Activated CD8-positive, alpha-beta T cell treated with anti-CD3 and anti-CD28 coated beads, Interleukin-2, amount 10 ng/mL, durations not matched to agents 7 days and 5 days (primary cell): Measurements from ENCODE around the gene MSTO1. TPM values are rescaled to one million over a fixed set of nuclear protein-coding genes. Genes with fewer than 3 reads are reported as not detected.
"Not testable (repeated sequence)": the region's sequence is repeated elsewhere in the genome, so short reads cannot be mapped to it uniquely, and the experiment has no call there.

Source experiments
- ATAC-seq: fragments of 150-1000 bp; cut with Tn5 transposase; one replicate; pipeline ENCODE4 v1.10.0; 2021; ENCODE audit warnings: moderate library complexity
- CTCF ChIA-PET: fragments of 350-600 bp; sonication (Branson Sonifier 250); formaldehyde crosslinking; loops from one replicate; lab custom pipeline; 2021; ENCODE audit warnings: antibody characterized with exemption; lab: Charles Lee
- POLR2A ChIA-PET: fragments of 350-600 bp; sonication (Branson Sonifier 250); formaldehyde crosslinking; loops from one replicate; lab custom pipeline; 2021; ENCODE audit warnings: antibody characterized with exemption; lab: Charles Lee
- DNase-seq: peaks from one replicate; pipeline ENCODE4 v3.0.0-alpha.2; 2020
- H3K27ac Mint-ChIP-seq: one replicate; pipeline ENCODE4 v1.8.0; 2021; ENCODE audit warnings: mild to moderate bottlenecking, mixed read lengths
- H3K27me3 Mint-ChIP-seq: one replicate; pipeline ENCODE4 v1.8.0; 2021; ENCODE audit warnings: low read depth, mixed read lengths
- H3K36me3 Mint-ChIP-seq: one replicate; pipeline ENCODE4 v1.8.0; 2021; ENCODE audit warnings: low read depth, mixed read lengths
- H3K4me1 Mint-ChIP-seq: one replicate; pipeline ENCODE4 v1.8.0; 2021; ENCODE audit warnings: low read depth, mixed read lengths
- H3K4me3 Mint-ChIP-seq: one replicate; pipeline ENCODE4 v1.8.0; 2021; ENCODE audit warnings: mild to moderate bottlenecking, mixed read lengths
- H3K9me3 Mint-ChIP-seq: one replicate; pipeline ENCODE4 v1.8.0; 2022; ENCODE audit warnings: mixed read lengths; ENCODE audit not compliant: insufficient read depth
- total RNA-seq, 2 experiments: library from RNA; stranded (reverse); gene quantifications; one replicate each; pipeline ENCODE4 v1.2.3, GENCODE V29; 2021

The MSTO1 gene
- 10 to 100 TPM; 61.2 to 61.6 TPM for total RNA-seq

DNA sequence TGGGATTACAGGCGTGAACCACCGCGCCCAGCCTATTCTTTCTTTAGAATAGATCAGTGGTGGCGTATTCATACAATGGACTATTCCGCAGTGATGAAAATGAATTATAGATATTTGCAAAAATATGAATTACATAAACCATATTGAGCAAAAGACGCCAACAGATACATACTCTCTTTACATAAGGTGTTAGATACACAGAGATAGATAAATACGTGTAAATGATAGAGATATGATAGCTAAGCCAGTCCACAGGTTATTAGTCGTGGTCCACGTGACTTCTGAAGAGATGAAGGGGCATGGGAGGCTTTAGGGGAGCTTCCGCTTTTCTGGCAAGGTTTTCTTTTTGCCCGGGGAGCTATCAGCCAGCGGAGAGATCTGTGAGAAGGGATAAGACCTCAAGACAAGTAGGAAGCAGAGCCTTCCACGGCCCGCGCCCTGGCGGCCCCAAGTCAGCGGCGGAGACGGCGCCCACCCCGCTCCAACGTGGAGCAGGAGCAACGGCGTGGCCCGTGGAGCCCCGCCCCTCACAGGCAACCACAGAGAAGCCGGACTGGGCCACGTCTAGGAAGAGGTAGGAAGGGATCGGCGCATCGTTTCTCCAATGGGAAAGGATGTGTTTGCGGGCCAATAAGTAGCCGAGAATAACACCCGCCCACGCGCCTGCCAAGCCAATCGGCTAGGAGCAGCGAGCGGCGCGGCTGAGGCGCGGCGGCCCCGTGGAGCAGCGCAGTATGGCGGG lies at the start of gene MSTO1:
Gene MSTO1, plus strand, starts transcription at position 704 of the 742 bp plus-strand sequence. Its CDS starts 31 bp downstream, at position 735.
- Mint-ChIP-seq H3K4me1 (peaks cover 8% of the 10 kb centered on the region), H3K36me3 (peaks cover 12% of the 10 kb centered on the region), H3K27me3 (no peaks in the 10 kb centered on the region), H3K27ac (peak within 1 kb of the TSS; percentile 84), H3K4me3 (peak within 1 kb of the TSS; percentile 87), H3K9me3 (no peaks in the 10 kb centered on the region)
- ATAC-seq: peak; percentile 98
- ChIA-PET POLR2A (interaction anchor here (0.6 to 0.7 kb wide), 2 partner anchors 11 to 1632 kb away, joined by 3 read pairs; partner anchors contain the start of gene JTB), CTCF (interaction anchor here (0.8 to 1.0 kb wide), 2 partner anchors 11 to 31 kb away, joined by 3 read pairs; no protein-coding TSS in a partner anchor)
- peak; percentile 97 for DNase-seq

DNA sequence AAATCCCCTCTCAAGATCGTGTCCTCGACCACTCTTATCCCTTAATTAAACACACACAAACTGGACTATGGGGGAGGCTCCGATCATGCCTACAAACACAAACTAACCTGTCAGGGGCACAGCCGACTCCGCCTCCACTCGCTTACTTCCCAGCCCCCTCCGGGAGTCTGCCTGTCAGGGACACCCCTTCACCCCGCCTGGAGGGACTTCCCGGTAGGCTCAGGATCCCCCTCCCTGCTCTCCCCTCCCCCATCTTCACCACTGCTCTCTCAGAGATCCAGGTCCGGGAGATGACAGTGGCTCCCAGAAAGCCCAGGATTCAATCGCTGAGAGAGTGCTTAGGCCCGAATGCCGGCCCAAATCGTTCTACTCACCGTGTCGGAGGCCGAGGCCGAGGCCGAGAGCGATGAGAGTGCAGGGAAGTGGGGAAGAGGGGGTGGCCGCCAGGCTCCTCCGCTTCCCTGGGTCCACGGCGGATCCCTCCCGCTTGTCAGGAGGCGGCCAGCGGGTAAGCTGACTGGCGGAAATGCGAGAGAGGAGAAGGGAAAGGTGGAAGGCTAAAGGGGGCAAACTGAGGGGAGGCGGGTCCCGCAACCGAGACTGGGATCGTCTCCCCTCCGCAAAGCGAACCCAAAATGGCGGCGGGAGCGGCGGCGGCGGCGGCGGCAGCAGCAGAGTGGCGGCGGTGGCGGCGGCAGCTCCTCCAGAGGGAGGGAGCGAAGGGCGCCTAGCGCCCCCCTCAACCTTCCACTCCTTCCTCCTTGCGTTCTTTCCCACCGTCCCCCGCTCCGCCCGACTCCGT lies 48.0 kb upstream of the MSTO1 start:
- Mint-ChIP-seq H3K4me1 (peaks cover 51% of the 10 kb centered on the region), H3K36me3 (peaks cover 32% of the 10 kb centered on the region), H3K27ac (peak overlapping the region; percentile 99), H3K4me3 (peak overlapping the region; percentile 99)
- not testable (repeated sequence) for H3K27me3 Mint-ChIP-seq, H3K9me3 Mint-ChIP-seq
- CTCF ChIA-PET: interaction anchor here (0.7 to 2.2 kb wide), 2 partner anchors 122 to 311 kb away, joined by 3 to 5 read pairs; no protein-coding TSS in a partner anchor
- DNase-seq (peak; percentile 69), ATAC-seq (peak; percentile 44)
- POLR2A ChIA-PET: interaction anchor here (0.6 to 1.4 kb wide), 3 partner anchors 9 to 106 kb away, joined by 4 to 6 read pairs (median 5); no protein-coding TSS in a partner anchor

DNA sequence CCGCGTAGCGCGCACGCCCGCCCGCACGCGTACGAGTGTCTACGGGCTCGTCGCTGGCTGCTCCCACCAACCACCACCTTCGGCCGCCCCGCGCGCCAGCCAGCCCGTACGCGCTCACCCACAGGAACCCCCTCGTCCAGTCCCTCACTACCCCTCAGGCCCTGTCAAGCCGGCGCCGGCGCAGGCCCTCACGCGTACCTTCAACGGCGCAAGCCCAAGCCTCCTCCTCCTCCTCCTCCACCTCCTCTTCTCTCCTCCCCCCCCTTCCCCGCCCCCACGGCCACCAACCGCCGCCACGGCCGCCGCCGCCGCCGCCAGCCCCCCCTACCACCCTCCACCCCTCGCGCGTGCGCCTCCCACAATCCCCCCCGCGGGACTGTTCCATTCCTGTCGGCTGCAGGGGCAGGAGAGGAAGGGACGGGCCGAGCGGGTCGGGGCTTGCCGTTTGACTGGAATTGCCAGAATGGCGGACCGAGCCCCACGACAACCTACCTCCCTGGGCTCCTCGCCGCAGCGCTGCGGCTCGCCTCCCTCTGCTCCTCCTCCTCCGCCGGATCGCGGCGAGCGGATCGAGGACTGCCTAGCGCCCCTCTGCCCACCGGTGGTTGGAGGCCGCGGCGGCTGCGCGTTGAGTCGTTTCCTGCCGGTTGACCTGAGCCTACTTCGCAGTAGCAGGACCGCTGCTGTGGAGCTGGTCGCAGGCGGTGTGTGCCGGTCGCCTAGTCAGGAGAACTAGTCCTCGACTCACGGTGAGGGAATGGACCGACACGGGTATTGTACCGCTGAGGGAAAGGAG lies 47.2 kb upstream of the MSTO1 start, which contains the start of gene ASH1L:
Gene ASH1L, minus strand, starts transcription at position 223 of the 796 bp plus-strand sequence. CDS start 41,284 bp downstream, outside the sequence.
- no peaks in the 10 kb centered on the region for H3K9me3 Mint-ChIP-seq
- no peaks in the 10 kb centered on the region for H3K27me3 Mint-ChIP-seq
- ATAC-seq: peak; percentile 82
- ChIA-PET POLR2A (interaction anchor here (0.6 to 1.5 kb wide), 8 partner anchors 8 to 1164 kb away, joined by 3 to 18 read pairs (median 4); partner anchors contain the start of genes CLK2 and KRTCAP2), CTCF (interaction anchor here (0.7 to 2.2 kb wide), 2 partner anchors 123 to 312 kb away, joined by 3 to 5 read pairs; no protein-coding TSS in a partner anchor)
- H3K36me3 Mint-ChIP-seq: peaks cover 30% of the 10 kb centered on the region
- peaks cover 49% of the 10 kb centered on the region for H3K4me1 Mint-ChIP-seq
- H3K27ac Mint-ChIP-seq: peak within 1 kb of the TSS; percentile 99
- peak within 1 kb of the TSS; percentile 99 for H3K4me3 Mint-ChIP-seq
- DNase-seq: peak; percentile 93

DNA sequence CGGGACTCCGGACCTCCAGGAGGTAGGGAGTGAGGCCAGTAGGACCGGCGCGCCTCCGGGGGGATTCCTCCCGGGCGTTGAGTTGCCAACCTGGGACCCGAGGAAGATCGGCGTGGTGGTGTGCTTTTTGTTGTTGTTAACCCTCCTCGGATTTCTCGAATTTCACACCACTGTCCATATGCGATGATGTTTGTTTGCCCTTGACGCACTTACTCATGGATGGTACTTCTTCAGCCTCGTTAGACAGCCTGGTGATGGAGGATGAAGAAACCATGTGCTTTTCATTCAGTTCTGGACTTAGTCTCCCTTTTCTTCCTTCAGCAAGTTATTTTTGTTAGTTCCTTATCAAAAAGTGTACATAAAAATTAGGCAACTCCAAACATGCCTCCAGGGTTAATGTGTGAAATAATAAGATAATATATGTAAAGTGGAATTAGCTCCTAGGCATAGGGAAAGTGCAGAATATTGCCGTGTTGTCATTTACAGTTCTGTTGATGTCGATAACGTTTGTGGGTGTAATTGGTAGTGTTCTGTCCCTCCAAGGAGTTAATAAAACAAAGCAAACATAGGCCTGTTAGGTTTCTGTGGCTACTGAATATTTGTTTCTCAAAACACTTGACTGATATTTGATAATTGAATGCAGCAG lies 46.5 kb upstream of the MSTO1 start:
- CTCF ChIA-PET: interaction anchor here (2.2 kb wide), 1 partner anchor 313 kb away, joined by 5 read pairs; no protein-coding TSS in a partner anchor
- Mint-ChIP-seq H3K36me3 (peaks cover 26% of the 10 kb centered on the region), H3K27ac (peak overlapping the region; percentile 99), H3K4me3 (peak overlapping the region; percentile 99), H3K4me1 (peaks cover 44% of the 10 kb centered on the region)
- POLR2A ChIA-PET: interaction anchor here (0.6 to 1.5 kb wide), 10 partner anchors 8 to 1163 kb away, joined by 3 to 18 read pairs (median 3); partner anchors contain the start of genes CLK2 and KRTCAP2
- H3K27me3 Mint-ChIP-seq, DNase-seq, H3K9me3 Mint-ChIP-seq: not testable (repeated sequence)
- peak; percentile 18 for ATAC-seq

DNA sequence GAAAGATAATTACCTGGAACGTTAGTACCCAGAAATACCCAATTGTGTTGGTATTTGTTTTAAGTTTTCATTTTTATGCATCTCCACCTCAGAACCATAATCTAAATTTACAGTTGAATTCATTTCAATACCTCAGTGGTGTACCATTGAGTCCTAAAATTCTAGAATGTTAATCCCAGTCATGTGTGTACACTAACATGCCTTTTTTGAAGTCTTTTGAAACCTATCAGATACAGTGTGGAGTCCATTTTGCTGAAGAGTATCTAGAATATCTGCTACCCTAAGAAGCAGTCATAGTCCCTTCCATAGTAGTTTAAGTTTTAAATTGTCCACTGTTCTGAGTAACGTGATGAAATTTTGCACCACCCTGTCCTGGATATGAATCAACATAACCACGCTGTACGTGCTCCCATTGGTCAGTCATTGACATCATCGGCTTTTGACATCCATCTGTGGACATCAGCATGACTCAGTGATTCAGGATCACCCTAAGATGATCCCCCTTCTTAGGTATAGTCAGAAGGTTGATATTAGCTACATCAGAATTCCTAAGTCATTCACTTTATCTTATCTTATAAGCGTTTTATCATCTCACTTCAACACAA lies 39.9 kb upstream of the MSTO1 start:
- no peak overlapping the region for H3K27ac Mint-ChIP-seq
- DNase-seq (no peak), ATAC-seq (no peak)
- CTCF ChIA-PET: interaction anchor here (1.7 to 2.0 kb wide), 2 partner anchors 38 to 66 kb away, joined by 4 to 5 read pairs; no protein-coding TSS in a partner anchor
- no peak overlapping the region for H3K4me3 Mint-ChIP-seq
- H3K36me3 Mint-ChIP-seq: peaks cover 40% of the 10 kb centered on the region
- no peaks in the 10 kb centered on the region for H3K27me3 Mint-ChIP-seq
- no peaks in the 10 kb centered on the region for H3K9me3 Mint-ChIP-seq
- POLR2A ChIA-PET: interaction anchor here (1.7 kb wide), 1 partner anchor 7 kb away, joined by 6 read pairs; the partner anchor contains the start of gene ASH1L
- H3K4me1 Mint-ChIP-seq: peaks cover 21% of the 10 kb centered on the region

DNA sequence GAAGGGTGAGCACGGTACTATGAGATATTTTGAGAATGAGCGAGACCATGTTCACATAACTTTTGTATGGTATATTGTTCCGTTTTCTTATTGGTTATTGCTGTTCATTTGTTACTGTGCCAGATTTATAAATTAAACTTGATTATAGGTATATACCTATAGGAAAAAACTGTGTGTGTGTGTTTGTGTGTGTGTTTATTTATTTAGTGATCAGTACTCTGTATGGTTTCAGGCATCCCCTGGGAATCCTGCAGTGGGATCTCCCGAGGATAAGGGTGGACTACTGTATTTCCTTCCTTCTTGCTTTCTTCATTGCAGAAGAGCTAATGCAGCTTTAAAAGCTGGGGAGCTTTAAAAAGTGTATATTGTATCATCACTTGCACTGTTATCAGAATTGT lies 39.4 kb upstream of the MSTO1 start:
- POLR2A ChIA-PET: interaction anchor here (1.7 kb wide), 1 partner anchor 8 kb away, joined by 6 read pairs; the partner anchor contains the start of gene ASH1L
- no peak overlapping the region for H3K27ac Mint-ChIP-seq
- no peaks in the 10 kb centered on the region for H3K9me3 Mint-ChIP-seq
- CTCF ChIA-PET: interaction anchor here (1.7 to 2.0 kb wide), 2 partner anchors 37 to 66 kb away, joined by 4 to 5 read pairs; no protein-coding TSS in a partner anchor
- peaks cover 38% of the 10 kb centered on the region for H3K36me3 Mint-ChIP-seq
- H3K4me1 Mint-ChIP-seq: peaks cover 21% of the 10 kb centered on the region
- no peak for ATAC-seq
- no peak overlapping the region for H3K4me3 Mint-ChIP-seq
- DNase-seq: no peak
- H3K27me3 Mint-ChIP-seq: no peaks in the 10 kb centered on the region

DNA sequence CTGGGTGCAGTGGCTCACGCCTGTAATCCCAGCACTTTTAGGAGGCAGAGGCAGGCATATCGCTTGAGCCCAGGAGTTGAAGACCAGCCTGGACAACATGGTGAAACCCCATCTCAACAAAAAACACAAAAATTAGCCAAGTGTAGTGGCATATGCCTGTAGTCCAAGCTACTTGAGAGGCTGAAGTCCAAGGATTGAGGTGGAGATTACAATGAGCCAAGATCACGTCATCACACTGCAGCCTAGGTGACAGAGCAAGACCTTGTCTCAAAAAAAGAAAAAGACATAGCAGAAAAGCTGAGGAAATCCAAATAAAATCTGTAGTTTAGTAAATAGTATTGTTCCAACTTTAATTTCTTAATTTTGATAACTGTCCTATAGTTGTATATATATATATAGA lies 35.9 kb upstream of the MSTO1 start:
- no peak overlapping the region for H3K4me3 Mint-ChIP-seq
- peaks cover 23% of the 10 kb centered on the region for H3K36me3 Mint-ChIP-seq
- DNase-seq: no peak
- ChIA-PET POLR2A (interaction anchor here (0.6 kb wide), 1 partner anchor 301 kb away, joined by 3 read pairs; the partner anchor contains the start of gene CLK2), CTCF (interaction anchor here (1.2 kb wide), 1 partner anchor 34 kb away, joined by 3 read pairs; no protein-coding TSS in a partner anchor)
- H3K4me1 Mint-ChIP-seq: peaks cover 13% of the 10 kb centered on the region
- H3K27me3 Mint-ChIP-seq: no peaks in the 10 kb centered on the region
- no peak for ATAC-seq
- no peaks in the 10 kb centered on the region for H3K9me3 Mint-ChIP-seq
- no peak overlapping the region for H3K27ac Mint-ChIP-seq

DNA sequence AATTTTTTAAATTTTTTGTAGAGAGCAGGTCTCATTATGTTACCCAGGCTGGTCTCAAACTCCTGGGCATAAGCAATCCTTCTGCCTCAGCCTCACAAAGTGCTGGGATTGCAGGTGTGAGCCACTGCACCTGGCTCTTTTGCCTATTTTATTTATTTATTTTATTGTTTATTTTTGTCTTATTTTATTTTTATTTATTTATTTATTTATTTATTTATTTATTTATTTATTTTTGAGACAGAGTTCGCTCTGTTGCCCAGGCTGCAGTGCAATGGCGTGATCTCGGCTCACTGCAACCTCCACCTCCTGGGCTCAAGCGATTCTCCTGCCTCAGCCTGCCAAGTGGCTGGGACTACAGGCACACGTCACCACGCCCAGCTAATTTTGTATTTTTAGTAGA lies 34.4 kb upstream of the MSTO1 start:
- H3K9me3 Mint-ChIP-seq, ATAC-seq, H3K4me1 Mint-ChIP-seq, DNase-seq, H3K27me3 Mint-ChIP-seq, H3K4me3 Mint-ChIP-seq, POLR2A ChIA-PET, H3K27ac Mint-ChIP-seq: not testable (repeated sequence)
- H3K36me3 Mint-ChIP-seq: peaks cover 13% of the 10 kb centered on the region
- CTCF ChIA-PET: interaction anchor here (2.5 kb wide), 1 partner anchor 325 kb away, joined by 6 read pairs; no protein-coding TSS in a partner anchor

DNA sequence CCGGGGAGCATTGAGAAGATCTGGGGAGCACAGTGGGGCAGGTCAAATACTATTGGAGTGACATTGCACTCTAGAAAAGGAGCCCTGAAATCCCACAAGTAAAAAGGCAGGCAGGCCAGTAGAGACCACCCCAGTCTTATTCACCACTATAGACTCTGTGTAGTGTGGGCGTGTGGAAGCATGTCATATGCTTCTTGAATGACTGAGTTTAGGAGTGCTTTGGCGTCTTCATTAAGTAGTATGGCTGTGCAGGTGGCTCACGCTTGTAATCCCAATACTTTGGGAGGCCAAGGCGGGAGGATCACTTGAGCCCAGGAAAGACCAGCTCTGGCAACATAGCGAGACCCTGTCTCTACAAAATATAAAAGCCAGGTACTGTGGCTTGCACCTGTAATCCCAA lies 26.2 kb upstream of the MSTO1 start:
- H3K9me3 Mint-ChIP-seq, ATAC-seq, H3K4me3 Mint-ChIP-seq, DNase-seq, H3K4me1 Mint-ChIP-seq, H3K27ac Mint-ChIP-seq, POLR2A ChIA-PET, H3K27me3 Mint-ChIP-seq, H3K36me3 Mint-ChIP-seq: not testable (repeated sequence)
- CTCF ChIA-PET: interaction anchor here (2.1 kb wide), 1 partner anchor 334 kb away, joined by 7 read pairs; no protein-coding TSS in a partner anchor

DNA sequence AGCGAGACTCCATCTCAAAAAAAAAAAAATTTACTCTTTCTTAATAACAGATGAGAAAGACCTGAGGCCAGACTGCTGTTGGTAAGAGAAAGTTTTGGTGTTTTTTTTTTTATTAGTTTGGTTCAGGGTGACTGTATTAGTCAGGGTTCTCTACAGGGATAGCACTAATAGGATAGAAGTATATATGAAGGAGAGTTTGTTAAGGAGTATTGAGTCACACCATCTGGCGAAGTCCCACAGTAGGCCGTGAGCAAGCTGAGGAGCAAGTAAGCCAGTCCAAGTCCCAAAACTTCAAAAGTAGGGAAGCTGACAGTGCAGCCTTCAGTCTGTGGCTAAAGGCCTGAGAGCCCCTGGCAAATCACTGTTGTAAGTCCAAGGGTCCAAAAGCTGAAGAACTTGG lies 20.7 kb upstream of the MSTO1 start:
- H3K27ac Mint-ChIP-seq, POLR2A ChIA-PET, DNase-seq, H3K36me3 Mint-ChIP-seq, H3K9me3 Mint-ChIP-seq, H3K4me1 Mint-ChIP-seq, ATAC-seq, H3K27me3 Mint-ChIP-seq, H3K4me3 Mint-ChIP-seq: not testable (repeated sequence)
- CTCF ChIA-PET: interaction anchor here (4.1 kb wide), 1 partner anchor 338 kb away, joined by 28 read pairs; no protein-coding TSS in a partner anchor
